ENCODE measurements around the gene FGFBP3. TPM values are rescaled to one million over a fixed set of nuclear protein-coding genes. Genes with fewer than 3 reads are reported as not detected.

FGFBP3 gene
- polyA plus RNA-seq, 1 of the 3 experiments (the other 2 are of a cell fraction): 1.3 TPM

- Histone ChIP-seq H3K4me1 (ENCODE audit: control insufficient read depth in 1 of 2, insufficient read depth in 2 of 2, low read depth in 1 of 2, low read length in 1 of 2) (peaks cover 0 to 6% of the 10 kb centered on the region in 2 experiments; a peak in 2 of 4 replicates), H4K20me1 (ENCODE audit: insufficient read depth) (peaks cover 15% of the 10 kb centered on the region), H3F3A (replicated peaks; ENCODE audit: insufficient read depth) (peaks cover 5% of the 10 kb centered on the region), H3K27ac (ENCODE audit: low read depth in 2 of 2, low read length in 1 of 2) (peak within 1 kb of the TSS; percentile 85 to 95), H3K79me2 (ENCODE audit: insufficient read depth) (peaks cover 50% of the 10 kb centered on the region), H3K36me3 (replicated peaks in 1 of 2; ENCODE audit: control insufficient read depth in 1 of 2, insufficient read depth in 2 of 2, low read length in 1 of 2) (peaks cover 0 to 21% of the 10 kb centered on the region in 2 experiments), H3K9ac (peak within 1 kb of the TSS; percentile 89), H3K27me3 (ENCODE audit: insufficient read depth) (no peaks in the 10 kb centered on the region), H3K9me3 (peaks cover 10% of the 10 kb centered on the region; the same call in 1 of the 2 replicates), H3K4me2 (peak within 1 kb of the TSS; percentile 74), H2AFZ (ENCODE audit: low read depth) (peak within 1 kb of the TSS; percentile 94), H3K4me3 (ENCODE audit: low read depth in 2 of 2, low read length in 1 of 2) (peak within 1 kb of the TSS; percentile 86 to 95), H3K9me2 (no peaks in the 10 kb centered on the region)
- ChIA-PET POLR2A (interaction anchor here (0.7 to 2.4 kb wide), 9 partner anchors 10 to 668 kb away, joined by 3 to 11 read pairs (median 4); partner anchors contain the start of genes FGFBP3, PPP1R3C and TNKS2), CTCF (interaction anchor here (0.6 to 2.1 kb wide), 5 partner anchors 10 to 625 kb away, joined by 3 to 11 read pairs (median 3); partner anchors contain the start of gene FGFBP3)
- peak; percentile 91 for DNase-seq
- 3% methylated on average over 17 of the region's 65 CpGs for WGBS (ENCODE audit: low lambda C conversion rate)
- TF ChIP-seq REST (IDR thresholded peaks at IDR 0.05; ENCODE audit: low read depth, low read length) (no peak), TAF1 (IDR thresholded peaks at IDR 0.05; ENCODE audit: borderline replicate concordance, low read depth, low read length) (peak; percentile 82), GATA2 (CRISPR knock-in tag; IDR thresholded peaks at IDR 0.05) (no peak), RAD21 (IDR thresholded peaks at IDR 0.05; ENCODE audit: low read length) (no peak), POLR2AphosphoS5 (IDR thresholded peaks at IDR 0.05; ENCODE audit: low read depth, low read length) (peak; percentile 99), YY1 (IDR thresholded peaks at IDR 0.05; ENCODE audit: low read depth) (no peak; the same call in 1 of the 2 replicates), SIN3A (IDR thresholded peaks at IDR 0.05; ENCODE audit: borderline replicate concordance, low read depth, low read length) (peak; percentile 49; the same call in 1 of the 2 replicates), CTCF (IDR thresholded peaks at IDR 0.05) (no peak), EZH2phosphoT487 (IDR thresholded peaks at IDR 0.05; ENCODE audit: borderline replicate concordance, low read depth) (no peak), SMC3 (IDR thresholded peaks at IDR 0.05; ENCODE audit: low read depth, low read length) (no peak), IRF3 (IDR thresholded peaks at IDR 0.05; ENCODE audit: low read depth, low read length) (no peak), CHD2 (IDR thresholded peaks at IDR 0.05; ENCODE audit: low read length, partially characterized antibody) (peak; percentile 10), NFIC (IDR thresholded peaks at IDR 0.05; ENCODE audit: borderline replicate concordance) (no peak), FOXJ3 (CRISPR knock-in tag; IDR thresholded peaks at IDR 0.05) (no peak), RCOR1 (IDR thresholded peaks at IDR 0.05; ENCODE audit: low read length) (0 out of 2 replicates have a peak, but pooled peaks have one; percentile 5), NRF1 (IDR thresholded peaks at IDR 0.05; ENCODE audit: low read depth, low read length) (no peak; the same call in 1 of the 2 replicates), ELF1 (IDR thresholded peaks at IDR 0.05) (peak; percentile 68), EP300 (IDR thresholded peaks at IDR 0.05; ENCODE audit: borderline replicate concordance in 1 of 2, low read depth in 1 of 2, low read length in 1 of 2) (no peak), GABPA (IDR thresholded peaks at IDR 0.05; ENCODE audit: low read depth) (peak; percentile 79), JUND (IDR thresholded peaks at IDR 0.05) (peak; percentile 10; the same call in 1 of the 2 replicates), MAX (IDR thresholded peaks at IDR 0.05; ENCODE audit: low read depth) (peak; percentile 94), RFX5 (IDR thresholded peaks at IDR 0.05; ENCODE audit: low read length) (no peak), MXI1 (IDR thresholded peaks at IDR 0.05; ENCODE audit: low read depth, low read length) (peak; percentile 90)
These were observed 14.3 kb upstream of the FGFBP3 start, which contains the start of gene BTAF1 for GRCh38 chr10:91923371-91924211. BTAF1 (plus strand) TSS chr10:91923770; CDS start chr10:91924077, 307 bp downstream.

All from SK-N-SH (cell line).